Astrocyte (in vitro differentiated cells and primary cell): Measurements from ENCODE around the gene SPATA9.

ENCODE experiments used
- EZH2 ChIP-seq: IDR thresholded peaks from 2 replicates; pipeline ENCODE4 v1.6.1; 2012; ENCODE audit warnings: mild to moderate bottlenecking, low read length, inconsistent platforms; ENCODE audit not compliant: insufficient read depth
- TF ChIP-seq, protein P1 (sequence below): IDR thresholded peaks from 2 replicates; pipeline ENCODE4 v1.5.1; 2011; ENCODE audit warnings: low read depth, mild to moderate bottlenecking, inconsistent platforms, low read length, moderate library complexity; ENCODE audit not compliant: insufficient read depth

DNA sequence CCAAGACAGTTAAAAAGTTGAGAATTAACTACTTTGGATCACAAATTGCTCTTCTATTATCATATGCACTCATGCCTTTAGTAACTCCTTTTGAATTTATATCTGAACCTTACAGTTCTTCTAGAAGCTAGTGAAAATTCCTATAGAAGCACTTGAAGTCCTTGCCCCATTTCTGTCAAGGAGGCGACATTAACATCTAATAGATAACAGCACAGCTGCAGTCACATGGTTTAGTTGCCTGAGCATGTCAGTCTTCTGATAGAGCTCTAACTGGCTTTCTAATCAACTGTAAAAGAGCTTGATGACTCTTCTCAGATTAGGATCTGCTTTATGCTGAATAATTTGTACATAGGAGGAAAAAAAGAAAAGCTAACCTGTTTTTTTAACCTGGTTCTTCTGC, 27.2 kb downstream of the SPATA9 start:
- TF ChIP-seq, protein P1, sequence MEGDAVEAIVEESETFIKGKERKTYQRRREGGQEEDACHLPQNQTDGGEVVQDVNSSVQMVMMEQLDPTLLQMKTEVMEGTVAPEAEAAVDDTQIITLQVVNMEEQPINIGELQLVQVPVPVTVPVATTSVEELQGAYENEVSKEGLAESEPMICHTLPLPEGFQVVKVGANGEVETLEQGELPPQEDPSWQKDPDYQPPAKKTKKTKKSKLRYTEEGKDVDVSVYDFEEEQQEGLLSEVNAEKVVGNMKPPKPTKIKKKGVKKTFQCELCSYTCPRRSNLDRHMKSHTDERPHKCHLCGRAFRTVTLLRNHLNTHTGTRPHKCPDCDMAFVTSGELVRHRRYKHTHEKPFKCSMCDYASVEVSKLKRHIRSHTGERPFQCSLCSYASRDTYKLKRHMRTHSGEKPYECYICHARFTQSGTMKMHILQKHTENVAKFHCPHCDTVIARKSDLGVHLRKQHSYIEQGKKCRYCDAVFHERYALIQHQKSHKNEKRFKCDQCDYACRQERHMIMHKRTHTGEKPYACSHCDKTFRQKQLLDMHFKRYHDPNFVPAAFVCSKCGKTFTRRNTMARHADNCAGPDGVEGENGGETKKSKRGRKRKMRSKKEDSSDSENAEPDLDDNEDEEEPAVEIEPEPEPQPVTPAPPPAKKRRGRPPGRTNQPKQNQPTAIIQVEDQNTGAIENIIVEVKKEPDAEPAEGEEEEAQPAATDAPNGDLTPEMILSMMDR: no peak
- no peak for TF ChIP-seq EZH2
